Measurements from ENCODE around the gene ZNF410. TPM values are rescaled to one million over a fixed set of nuclear protein-coding genes. Genes with fewer than 3 reads are reported as not detected.

The ZNF410 gene
- total and polyA plus RNA-seq, 2 of the 13 experiments (the other 11 are each of a cell fraction or from before 2014, with no cell fraction given): 19.2 to 44.3 TPM

DNA sequence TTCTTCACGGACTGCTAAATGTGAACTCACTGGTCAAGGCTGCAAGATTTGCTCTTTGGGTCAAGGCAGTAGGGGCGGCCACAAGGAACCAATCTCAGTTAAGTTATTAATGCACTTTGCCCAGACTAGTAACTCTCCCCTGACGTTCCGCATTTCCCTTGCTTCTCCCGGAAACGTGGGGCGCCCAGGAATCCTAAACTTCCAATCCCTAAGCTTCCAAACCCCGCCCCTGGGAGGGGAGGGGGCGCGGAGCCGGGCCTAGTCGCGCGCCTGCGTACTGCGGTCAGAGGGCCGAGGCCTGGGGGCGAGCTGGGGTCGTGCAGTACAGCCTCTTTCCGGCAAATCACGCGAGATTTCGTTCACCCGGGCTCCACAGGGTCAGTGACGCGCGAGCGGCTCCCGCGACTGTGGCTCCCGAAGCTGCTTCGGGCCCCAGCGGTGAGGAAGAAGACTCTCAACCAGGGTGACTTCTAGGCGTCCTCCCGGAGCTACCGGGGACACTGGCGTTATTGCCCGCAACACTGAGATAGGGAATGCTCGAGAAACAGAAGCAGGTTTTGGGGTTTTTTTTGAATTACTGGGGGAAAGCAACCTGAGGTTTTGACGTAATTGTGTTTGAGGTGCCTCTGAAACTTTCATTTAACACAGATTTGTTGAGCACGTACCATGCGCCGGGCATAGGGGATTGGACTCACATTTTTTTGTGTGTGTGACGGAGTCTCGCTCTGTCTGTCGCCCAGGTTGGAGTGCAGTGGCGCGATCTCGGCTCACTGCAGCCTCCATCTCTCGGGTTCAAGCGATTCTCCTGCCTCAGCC lies 34.9 kb upstream of the ZNF410 start, which contains the start of gene PTGR2 (continued):
- TF ChIP-seq, protein P1, sequence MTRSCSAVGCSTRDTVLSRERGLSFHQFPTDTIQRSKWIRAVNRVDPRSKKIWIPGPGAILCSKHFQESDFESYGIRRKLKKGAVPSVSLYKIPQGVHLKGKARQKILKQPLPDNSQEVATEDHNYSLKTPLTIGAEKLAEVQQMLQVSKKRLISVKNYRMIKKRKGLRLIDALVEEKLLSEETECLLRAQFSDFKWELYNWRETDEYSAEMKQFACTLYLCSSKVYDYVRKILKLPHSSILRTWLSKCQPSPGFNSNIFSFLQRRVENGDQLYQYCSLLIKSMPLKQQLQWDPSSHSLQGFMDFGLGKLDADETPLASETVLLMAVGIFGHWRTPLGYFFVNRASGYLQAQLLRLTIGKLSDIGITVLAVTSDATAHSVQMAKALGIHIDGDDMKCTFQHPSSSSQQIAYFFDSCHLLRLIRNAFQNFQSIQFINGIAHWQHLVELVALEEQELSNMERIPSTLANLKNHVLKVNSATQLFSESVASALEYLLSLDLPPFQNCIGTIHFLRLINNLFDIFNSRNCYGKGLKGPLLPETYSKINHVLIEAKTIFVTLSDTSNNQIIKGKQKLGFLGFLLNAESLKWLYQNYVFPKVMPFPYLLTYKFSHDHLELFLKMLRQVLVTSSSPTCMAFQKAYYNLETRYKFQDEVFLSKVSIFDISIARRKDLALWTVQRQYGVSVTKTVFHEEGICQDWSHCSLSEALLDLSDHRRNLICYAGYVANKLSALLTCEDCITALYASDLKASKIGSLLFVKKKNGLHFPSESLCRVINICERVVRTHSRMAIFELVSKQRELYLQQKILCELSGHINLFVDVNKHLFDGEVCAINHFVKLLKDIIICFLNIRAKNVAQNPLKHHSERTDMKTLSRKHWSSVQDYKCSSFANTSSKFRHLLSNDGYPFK (CRISPR knock-in tag; IDR thresholded peaks at IDR 0.05; ENCODE audit: borderline replicate concordance): peak; percentile 56; the same call in 1 of the 2 replicates
- TF ChIP-seq, protein P2, sequence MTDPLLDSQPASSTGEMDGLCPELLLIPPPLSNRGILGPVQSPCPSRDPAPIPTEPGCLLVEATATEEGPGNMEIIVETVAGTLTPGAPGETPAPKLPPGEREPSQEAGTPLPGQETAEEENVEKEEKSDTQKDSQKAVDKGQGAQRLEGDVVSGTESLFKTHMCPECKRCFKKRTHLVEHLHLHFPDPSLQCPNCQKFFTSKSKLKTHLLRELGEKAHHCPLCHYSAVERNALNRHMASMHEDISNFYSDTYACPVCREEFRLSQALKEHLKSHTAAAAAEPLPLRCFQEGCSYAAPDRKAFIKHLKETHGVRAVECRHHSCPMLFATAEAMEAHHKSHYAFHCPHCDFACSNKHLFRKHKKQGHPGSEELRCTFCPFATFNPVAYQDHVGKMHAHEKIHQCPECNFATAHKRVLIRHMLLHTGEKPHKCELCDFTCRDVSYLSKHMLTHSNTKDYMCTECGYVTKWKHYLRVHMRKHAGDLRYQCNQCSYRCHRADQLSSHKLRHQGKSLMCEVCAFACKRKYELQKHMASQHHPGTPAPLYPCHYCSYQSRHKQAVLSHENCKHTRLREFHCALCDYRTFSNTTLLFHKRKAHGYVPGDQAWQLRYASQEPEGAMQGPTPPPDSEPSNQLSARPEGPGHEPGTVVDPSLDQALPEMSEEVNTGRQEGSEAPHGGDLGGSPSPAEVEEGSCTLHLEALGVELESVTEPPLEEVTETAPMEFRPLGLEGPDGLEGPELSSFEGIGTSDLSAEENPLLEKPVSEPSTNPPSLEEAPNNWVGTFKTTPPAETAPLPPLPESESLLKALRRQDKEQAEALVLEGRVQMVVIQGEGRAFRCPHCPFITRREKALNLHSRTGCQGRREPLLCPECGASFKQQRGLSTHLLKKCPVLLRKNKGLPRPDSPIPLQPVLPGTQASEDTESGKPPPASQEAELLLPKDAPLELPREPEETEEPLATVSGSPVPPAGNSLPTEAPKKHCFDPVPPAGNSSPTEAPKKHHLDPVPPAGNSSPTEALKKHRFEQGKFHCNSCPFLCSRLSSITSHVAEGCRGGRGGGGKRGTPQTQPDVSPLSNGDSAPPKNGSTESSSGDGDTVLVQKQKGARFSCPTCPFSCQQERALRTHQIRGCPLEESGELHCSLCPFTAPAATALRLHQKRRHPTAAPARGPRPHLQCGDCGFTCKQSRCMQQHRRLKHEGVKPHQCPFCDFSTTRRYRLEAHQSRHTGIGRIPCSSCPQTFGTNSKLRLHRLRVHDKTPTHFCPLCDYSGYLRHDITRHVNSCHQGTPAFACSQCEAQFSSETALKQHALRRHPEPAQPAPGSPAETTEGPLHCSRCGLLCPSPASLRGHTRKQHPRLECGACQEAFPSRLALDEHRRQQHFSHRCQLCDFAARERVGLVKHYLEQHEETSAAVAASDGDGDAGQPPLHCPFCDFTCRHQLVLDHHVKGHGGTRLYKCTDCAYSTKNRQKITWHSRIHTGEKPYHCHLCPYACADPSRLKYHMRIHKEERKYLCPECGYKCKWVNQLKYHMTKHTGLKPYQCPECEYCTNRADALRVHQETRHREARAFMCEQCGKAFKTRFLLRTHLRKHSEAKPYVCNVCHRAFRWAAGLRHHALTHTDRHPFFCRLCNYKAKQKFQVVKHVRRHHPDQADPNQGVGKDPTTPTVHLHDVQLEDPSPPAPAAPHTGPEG (CRISPR knock-in tag; IDR thresholded peaks at IDR 0.05): peak; percentile 62; the same call in 1 of the 2 replicates
- no peak for TF ChIP-seq THYN1 (CRISPR knock-in tag; IDR thresholded peaks at IDR 0.05; ENCODE audit: borderline replicate concordance, low read depth)
- TF ChIP-seq RBM22 (optimal IDR thresholded peaks at IDR 0.05; ENCODE audit: low read length): no peak
- TF ChIP-seq, protein P3, sequence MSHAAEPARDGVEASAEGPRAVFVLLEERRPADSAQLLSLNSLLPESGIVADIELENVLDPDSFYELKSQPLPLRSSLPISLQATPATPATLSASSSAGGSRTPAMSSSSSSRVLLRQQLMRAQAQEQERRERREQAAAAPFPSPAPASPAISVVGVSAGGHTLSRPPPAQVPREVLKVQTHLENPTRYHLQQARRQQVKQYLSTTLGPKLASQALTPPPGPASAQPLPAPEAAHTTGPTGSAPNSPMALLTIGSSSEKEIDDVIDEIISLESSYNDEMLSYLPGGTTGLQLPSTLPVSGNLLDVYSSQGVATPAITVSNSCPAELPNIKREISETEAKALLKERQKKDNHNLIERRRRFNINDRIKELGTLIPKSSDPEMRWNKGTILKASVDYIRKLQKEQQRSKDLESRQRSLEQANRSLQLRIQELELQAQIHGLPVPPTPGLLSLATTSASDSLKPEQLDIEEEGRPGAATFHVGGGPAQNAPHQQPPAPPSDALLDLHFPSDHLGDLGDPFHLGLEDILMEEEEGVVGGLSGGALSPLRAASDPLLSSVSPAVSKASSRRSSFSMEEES (CRISPR knock-in tag; IDR thresholded peaks at IDR 0.05): peak; percentile 60; the same call in 1 of the 2 replicates
- TF ChIP-seq ZFP82 (CRISPR knock-in tag; IDR thresholded peaks at IDR 0.05; ENCODE audit: borderline replicate concordance): no peak
- TF ChIP-seq, protein P4, sequence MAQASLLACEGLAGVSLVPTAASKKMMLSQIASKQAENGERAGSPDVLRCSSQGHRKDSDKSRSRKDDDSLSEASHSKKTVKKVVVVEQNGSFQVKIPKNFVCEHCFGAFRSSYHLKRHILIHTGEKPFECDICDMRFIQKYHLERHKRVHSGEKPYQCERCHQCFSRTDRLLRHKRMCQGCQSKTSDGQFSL (CRISPR knock-in tag; IDR thresholded peaks at IDR 0.05): no peak
- no peak for TF ChIP-seq ZNF383 (CRISPR knock-in tag; IDR thresholded peaks at IDR 0.05; ENCODE audit: borderline replicate concordance)
- 0 out of 2 replicates have a peak, but pooled peaks have one; percentile 39 for TF ChIP-seq RELA (CRISPR knock-in tag; IDR thresholded peaks at IDR 0.05)
- 0 out of 2 replicates have a peak, but pooled peaks have one; percentile 81 for TF ChIP-seq ZNF83 (CRISPR knock-in tag; IDR thresholded peaks at IDR 0.05; ENCODE audit: borderline replicate concordance)
- TF ChIP-seq, protein P5, sequence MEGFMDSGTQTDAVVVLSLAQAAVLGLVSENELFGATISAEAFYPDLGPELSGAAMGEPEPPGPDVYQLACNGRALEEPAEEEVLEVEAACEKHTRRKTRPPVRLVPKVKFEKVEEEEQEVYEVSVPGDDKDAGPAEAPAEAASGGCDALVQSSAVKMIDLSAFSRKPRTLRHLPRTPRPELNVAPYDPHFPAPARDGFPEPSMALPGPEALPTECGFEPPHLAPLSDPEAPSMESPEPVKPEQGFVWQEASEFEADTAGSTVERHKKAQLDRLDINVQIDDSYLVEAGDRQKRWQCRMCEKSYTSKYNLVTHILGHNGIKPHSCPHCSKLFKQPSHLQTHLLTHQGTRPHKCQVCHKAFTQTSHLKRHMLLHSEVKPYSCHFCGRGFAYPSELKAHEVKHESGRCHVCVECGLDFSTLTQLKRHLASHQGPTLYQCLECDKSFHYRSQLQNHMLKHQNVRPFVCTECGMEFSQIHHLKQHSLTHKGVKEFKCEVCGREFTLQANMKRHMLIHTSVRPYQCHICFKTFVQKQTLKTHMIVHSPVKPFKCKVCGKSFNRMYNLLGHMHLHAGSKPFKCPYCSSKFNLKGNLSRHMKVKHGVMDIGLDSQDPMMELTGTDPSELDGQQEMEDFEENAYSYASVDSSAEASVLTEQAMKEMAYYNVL (CRISPR knock-in tag; IDR thresholded peaks at IDR 0.05; ENCODE audit: borderline replicate concordance): no peak; the same call in 1 of the 2 replicates

Measured in HepG2 (cell line).